ENCODE data around the gene CST2.

GRCh38 chr20:23776067-23776771 lies 50.3 kb downstream of the CST2 start:
- TF ChIP-seq CTCF (IDR thresholded peaks at IDR 0.05): no peak
- no peak for TF ChIP-seq POLR2A (IDR thresholded peaks at IDR 0.05)
